ENCODE measurements around the gene ARFIP1.
A peak's percentile ranks its signal among the peaks of the same experiment; 100 is the strongest.
"Not testable (repeated sequence)": the region's sequence is repeated elsewhere in the genome, so short reads cannot be mapped to it uniquely, and the experiment has no call there.

ARFIP1 gene, protein sequence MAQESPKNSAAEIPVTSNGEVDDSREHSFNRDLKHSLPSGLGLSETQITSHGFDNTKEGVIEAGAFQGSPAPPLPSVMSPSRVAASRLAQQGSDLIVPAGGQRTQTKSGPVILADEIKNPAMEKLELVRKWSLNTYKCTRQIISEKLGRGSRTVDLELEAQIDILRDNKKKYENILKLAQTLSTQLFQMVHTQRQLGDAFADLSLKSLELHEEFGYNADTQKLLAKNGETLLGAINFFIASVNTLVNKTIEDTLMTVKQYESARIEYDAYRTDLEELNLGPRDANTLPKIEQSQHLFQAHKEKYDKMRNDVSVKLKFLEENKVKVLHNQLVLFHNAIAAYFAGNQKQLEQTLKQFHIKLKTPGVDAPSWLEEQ

DNA sequence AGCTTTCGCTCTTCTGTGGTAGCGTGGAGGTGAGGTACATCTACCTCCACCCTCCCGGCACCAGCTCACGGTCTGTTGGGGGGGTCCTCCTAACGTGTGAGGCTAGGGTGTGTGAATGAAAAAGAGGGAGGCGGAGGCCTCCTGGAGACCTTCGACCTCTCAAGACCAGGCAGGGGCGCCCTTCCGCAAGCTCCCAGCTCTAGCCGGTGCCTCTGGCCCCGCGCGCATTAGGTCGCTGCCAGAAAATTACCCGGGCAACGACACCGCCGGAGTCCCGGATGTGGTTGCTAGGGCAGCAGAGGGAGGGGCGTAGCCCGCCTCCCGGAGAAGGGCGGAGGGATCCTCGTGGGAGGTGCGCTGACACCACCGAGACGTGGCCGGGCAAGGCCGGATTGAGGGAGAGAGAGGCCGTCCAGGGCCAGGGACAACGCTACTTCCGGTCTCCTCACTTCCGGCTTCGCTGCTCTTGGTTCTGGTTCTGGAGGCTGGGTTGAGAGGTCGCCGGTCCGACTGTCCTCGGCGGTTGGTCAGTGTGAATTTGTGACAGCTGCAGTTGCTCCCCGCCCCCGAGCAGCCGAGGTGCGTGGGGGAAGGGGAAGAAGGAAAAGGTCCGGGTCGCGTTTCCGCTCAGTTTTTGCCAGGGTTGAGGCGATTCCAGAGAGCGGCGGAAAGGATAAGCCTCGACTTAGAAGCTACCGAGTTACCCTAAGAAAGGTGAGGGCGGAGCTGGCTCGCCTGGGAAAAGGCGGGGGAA lies at the start of gene ARFIP1, which contains the start of gene TIGD4:
ARFIP1 (plus strand) TSS at position 442 of the 754 bp plus-strand sequence. CDS start 49,680 bp downstream, outside the sequence.
TIGD4 (minus strand) TSS at position 218 of the 754 bp plus-strand sequence. CDS start 8,726 bp downstream, outside the sequence.
- DNase-seq (ENCODE audit: low spot score): peak; percentile 96

GRCh38 chr4:152731997-152732396 lies 47.8 kb upstream of the ARFIP1 start:
- no peak for DNase-seq (ENCODE audit: low spot score)

DNA sequence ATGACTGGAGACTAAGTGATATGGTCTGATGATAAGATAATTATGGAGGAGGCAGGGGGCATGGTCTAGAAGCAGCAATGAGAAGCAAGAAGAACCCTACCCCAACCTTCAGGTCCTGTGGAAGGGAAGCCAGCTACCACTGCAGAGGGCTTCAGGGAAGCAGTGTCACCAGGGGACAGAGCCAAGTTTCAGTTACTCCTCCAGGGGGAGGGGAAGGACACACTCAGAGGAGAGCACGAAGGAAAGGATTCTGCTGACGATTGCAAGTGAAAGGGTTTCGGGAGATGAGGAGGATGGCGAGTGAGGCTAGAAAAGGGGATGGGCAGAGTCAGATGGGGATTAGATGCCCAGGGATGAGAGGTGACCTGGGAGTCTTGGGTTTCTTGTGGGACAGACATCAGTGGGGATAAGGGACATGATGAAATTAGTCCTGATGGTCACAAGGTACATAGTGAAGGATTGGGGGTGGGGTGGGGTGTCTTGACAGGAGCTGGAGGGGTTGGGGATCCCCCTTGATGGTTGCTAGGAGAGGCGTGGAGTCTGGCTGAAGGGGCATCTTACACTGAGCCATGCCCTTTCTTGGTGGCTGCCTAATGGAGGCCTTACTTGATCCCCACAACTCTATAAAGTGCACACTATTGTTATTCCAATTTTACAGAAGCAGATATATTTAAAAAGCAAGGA lies 45.6 kb upstream of the ARFIP1 start:
- DNase-seq (ENCODE audit: low spot score): no peak

GRCh38 chr4:152734699-152735050 lies 45.1 kb upstream of the ARFIP1 start:
- DNase-seq (ENCODE audit: low spot score): no peak

GRCh38 chr4:152735396-152735859 lies 44.3 kb upstream of the ARFIP1 start:
- DNase-seq (ENCODE audit: low spot score): no peak

GRCh38 chr4:152735906-152736305 lies 43.8 kb upstream of the ARFIP1 start:
- no peak for DNase-seq (ENCODE audit: low spot score)

DNA sequence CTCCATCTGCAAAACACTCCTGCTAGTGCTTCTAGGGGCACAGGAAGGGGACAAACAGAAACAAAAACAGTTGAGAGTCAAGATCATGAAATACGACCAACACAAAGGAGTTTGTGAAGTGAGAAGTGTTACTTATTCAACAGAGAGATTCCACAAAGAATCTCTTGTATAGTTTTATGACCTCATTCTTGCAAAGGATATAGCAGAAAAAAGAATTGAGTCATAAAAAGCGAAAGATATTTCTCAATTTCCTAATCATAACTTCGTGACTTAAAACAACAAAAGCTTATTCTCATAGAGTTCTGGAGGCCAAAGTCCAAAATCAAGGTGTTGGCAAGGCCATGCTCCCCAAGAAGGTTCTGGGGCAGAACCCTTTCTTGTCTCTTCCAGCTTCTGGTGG lies 40.9 kb upstream of the ARFIP1 start:
- no peak for DNase-seq (ENCODE audit: low spot score)

DNA sequence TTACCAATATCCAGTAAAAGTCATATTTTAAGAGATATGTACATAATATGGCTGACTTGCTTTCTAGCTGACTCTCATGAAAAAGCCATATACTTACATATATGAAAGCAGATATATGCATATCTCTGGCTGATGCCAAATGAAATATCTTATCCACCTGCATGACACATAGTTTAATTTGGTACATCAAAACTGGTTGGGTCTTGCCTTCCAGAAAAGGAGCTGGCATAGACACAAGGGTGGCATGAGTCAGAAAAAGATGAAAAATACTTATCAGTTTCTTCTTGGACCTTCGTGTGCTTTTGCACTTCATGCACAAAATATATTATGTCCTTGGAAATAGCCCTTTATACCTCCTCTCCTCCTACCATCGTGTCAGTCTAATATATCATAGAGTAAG lies 32.3 kb upstream of the ARFIP1 start:
- no peak for DNase-seq (ENCODE audit: low spot score)

- DNase-seq (ENCODE audit: low spot score): no peak
These were observed 31.1 kb upstream of the ARFIP1 start for GRCh38 chr4:152748619-152749018.

DNA sequence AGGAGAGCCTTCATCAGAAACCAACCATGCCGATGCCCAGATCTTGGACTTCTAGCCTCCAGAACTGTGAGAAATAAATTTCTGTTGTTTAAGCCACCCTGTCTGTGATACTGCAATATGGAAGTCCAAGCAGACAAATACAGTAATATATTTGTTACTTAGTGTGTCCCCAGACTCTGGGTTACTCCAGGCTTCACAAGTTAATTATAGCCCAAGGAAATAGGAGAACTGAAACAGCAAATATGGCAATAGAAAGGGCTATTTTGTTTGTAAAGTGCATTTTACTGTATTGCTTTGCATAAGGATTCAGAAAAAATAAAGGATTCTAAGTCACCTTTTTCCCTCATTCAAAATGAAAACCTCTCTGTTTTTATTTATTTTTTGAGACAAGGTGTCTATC lies 16.0 kb upstream of the ARFIP1 start:
- no peak for DNase-seq (ENCODE audit: low spot score)

GRCh38 chr4:152765069-152765737 lies 14.6 kb upstream of the ARFIP1 start:
- not testable (repeated sequence) for DNase-seq (ENCODE audit: low spot score)

DNA sequence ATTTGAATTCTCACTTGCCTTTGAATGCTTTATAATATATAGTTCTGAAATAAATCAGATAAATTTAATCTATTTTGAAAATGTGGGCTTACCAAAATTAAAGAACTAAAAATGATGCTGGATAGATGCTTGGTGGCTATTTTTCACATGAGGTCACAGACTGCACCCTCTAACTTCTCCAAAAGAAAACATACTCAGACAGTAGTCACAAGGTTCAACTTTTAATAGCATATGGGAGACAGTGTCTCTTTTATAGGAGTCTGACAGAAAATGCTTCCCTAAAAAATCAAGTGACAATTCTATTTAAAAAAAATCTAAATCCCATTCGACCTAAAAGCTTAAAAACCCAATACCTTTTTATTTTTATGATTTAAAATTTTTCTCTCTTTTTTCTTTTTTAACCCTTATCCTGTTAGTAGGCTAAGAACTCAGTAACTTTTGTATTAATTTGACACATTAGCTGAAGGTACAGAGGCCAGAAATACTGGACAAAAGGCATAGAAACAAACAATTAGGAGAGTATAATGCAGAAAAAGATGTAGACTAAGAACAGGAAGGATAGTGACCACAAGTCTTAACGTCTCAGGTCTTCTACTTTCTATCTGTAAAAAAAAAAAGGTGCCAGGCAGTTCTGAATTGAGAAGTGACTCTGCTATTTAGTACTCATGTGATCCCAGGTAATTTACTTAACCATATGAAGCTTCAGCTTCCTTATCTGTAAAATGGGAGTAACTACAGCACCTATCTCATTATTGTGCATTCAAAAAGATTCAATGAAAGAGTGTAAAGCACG lies 7.8 kb upstream of the ARFIP1 start:
- no peak for DNase-seq (ENCODE audit: low spot score)

- no peak for DNase-seq (ENCODE audit: low spot score)
These were observed 6.4 kb upstream of the ARFIP1 start for GRCh38 chr4:152773339-152773738.

DNA sequence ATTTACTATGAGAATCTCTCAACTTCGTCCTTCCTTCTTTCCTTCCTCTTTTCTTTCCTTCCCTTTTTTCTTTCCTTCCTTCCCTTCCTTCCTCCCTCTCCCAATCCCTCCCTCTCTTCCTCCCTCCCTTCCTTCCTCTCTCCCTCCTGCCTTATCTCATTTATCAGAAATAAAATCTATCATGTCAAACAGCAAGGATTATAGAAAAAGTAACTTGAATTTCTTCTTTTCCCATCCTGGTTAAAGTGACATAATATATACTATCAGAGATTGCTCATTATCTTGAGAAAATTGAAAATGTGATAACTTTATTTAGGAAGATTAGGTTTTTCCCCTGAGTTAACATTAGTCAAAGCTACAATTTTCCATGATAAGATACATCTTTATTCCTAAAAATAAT lies 5.8 kb upstream of the ARFIP1 start:
- DNase-seq (ENCODE audit: low spot score): no peak

- no peak for DNase-seq (ENCODE audit: low spot score)
These were observed 3.4 kb upstream of the ARFIP1 start for GRCh38 chr4:152776352-152776751.

DNA sequence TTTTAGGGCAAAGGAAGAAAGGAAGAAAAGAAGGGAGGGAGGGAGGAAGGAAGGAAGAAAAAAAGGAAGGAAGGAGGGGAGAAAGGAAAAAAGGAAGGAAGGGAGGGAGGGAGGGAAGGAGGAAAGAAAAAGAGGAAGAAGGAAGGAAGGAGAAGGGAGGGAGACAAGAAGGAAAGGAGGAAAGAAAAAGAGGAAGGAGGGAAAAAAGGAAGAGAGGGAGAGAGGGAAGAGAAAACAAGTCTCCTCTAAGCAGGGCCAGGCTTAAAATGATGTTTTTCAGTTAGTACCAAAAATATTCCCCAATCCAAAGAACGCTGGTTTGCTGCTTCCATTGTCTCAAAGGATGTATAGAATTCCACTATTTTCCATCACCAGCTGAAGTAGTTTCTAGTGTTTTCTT lies 2.3 kb upstream of the ARFIP1 start:
- DNase-seq (ENCODE audit: low spot score): no peak

DNA sequence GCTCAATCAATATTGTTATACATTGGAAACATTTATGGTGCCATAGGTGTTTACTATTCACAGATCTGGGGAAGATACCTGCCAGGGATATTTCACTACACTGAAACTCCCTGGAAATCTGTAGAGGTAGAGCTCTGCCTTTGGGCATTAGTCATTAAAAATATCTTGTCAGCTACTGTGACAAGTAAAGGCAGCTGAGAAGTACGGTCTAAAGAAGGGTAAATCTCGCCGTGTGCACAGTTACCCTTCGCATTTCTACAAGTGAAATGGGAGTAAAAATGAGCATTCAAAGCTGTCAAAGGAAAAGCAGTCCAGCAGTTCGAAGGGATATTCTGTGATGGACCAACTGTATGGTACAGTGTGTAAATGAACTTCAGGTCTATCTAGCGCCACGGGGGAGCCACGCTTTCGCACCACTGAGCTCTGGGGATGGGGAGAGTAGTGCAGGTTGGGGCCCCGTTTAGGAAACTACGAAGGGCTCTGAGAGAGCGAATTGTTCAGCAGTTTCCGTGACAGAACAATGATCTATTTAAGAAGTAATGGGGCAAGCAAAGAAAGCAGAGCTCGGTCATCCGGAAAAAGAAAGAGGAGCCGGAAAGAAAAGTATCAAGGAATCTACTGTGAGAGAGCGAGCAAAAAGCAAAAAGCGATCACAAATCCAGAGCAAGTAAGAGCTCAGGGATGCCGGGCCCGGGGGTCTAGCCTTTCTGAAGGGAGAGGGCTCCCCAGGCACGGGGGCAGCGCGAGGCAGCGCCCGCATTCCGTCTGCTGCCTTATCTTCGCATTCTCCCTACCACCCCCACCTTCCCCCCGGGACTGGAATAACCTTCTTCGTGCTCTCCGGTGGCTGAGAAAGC lies 870 bp upstream of the ARFIP1 start:
- DNase-seq (ENCODE audit: low spot score): peak; percentile 12

DNA sequence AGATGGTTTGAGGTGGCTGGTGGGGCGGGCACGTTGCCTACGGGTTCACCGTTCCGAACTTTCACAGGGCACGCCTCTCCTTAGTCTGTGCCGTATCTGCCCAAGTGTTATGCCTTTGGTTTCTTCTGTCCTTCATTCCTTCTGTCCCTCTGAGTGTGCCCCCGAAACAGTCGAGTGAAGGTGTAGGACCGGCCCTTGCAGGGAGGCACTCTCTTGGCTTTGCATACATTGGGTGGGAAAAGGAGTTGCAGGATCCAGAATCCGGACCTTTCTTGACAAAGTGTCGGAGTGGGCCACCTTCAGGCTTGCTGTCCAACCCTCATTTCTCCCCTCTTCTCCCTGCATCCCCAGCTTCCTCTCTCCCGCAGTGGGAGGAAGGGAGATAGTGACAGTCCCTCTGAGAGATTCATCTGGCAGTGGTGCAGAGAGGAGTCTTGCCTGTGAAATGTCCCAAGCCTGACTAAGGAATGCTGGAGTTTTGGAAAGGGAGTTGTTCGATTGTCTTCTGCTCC lies 569 bp downstream of the ARFIP1 start:
- no peak for DNase-seq (ENCODE audit: low spot score)

- DNase-seq (ENCODE audit: low spot score): no peak
These were observed 5.0 kb downstream of the ARFIP1 start for GRCh38 chr4:152784490-152785350.

Measured in hematopoietic multipotent progenitor cell treated with erythropoietin and hydrocortisone succinate and interleukin-3 and kit ligand, for 17 days (in vitro differentiated cells).